OCI-M2 (cell line): ENCODE data around the gene PAPSS1.

Experiments
- DNase-seq: peaks from one replicate; lab custom pipeline; 2025; ENCODE audit not compliant: unreplicated experiment; lab: John Stamatoyannopoulos, UW

Gene PAPSS1

DNA sequence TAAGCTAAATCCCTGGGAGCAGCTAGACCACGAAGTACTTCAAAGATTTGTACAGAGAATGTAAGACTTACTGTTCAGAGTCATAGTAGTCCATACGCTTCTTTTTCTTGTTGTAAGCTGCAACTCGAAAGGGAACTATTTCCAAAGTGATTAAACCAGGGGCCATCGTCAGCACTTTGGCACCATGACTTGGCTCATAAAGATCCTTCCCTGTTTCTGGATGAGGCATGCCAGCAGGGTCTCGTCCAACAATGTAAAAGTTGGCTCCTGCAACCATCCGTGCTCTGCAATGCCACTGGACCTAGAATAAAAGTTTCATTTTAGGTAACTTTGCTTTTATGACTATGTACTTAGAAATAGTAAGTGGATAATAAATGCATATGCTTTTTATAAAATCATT is 88.5 kb downstream of the PAPSS1 start:
- no peak for DNase-seq

DNA sequence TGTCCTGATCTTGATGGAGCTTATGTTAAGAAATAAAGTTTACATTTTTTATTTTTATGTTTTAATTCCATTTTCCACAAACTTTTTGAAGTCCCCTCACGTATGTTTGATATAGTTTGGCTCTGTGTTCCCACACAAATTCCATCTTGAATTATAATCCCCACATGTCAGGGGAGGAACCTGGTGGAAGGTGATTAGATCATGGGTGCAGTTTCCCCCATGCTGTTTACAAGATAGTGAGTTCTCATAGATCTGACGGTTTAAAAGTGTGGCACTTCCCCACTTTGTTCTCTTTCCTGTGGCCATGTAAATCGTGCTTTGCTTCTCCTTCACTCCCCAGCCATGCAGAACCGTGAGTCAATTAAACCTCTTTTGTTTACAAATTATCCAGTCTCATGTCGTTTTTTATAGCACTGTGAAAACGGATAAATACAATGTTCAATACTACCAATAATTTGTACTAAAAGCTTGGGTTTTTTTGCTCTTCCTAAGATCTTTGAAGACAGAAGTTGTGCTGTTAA is 89.8 kb downstream of the PAPSS1 start:
- DNase-seq: no peak

DNA sequence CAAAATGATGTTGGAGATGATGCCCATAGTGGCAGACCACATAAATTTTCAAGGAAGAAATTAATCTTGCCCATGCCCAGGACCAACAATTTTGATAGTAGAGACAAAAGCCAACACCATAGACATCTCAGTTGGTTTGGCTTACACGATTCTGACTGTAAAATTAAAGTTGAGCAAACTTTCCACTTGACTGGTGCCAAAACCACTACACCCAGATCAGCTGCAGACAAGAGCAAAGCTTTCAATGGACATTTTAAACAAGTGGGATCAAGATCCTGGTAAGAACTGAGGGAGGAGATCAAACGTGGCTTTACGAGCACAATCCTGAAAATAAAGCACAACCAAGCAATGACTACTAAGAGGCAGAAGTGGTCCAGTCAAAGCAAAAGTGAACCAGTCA is 90.7 kb downstream of the PAPSS1 start:
- no peak for DNase-seq

DNA sequence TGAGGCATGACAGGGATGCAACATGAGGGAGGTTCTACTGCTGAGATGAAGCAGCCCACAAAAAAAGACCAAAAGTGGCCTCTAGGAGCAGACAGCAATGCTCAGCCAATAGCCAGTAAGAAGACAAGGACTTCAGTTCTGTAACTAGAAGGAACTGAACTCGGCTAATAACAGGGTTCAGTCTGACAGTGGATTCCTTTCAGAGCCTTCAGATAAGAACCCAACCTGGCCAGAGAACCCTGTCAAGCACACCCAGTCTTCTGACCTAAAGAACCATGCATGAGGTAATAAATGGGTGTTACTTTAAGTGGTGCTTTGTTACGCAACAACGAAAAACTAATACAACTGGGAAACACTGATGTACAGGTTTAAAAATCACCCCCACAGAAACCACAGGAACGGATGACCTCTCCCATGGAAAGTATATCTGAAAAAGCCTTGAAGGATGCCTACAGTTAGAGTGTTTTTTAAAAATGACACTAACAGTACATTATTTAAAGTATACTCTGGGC is 94.6 kb downstream of the PAPSS1 start:
- DNase-seq: no peak

DNA sequence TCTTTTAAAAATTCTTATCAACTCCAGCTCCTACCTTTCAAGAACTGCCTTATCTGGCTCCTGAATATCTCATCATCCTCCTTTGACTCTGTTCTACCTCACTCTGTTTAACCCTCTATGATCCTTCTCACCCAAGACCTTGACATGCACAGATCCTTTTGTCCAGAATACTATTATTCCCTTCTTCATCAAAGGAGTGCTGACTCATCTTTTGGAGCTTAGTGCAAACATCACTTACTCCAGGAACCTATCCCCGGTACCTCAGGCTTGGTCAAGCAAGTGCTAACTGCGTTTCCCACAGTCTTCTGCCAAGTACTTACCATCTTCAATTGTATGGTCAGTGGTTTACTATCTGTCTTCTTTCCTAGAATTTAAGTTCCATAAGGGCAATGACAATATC is 96.0 kb downstream of the PAPSS1 start:
- no peak for DNase-seq

DNA sequence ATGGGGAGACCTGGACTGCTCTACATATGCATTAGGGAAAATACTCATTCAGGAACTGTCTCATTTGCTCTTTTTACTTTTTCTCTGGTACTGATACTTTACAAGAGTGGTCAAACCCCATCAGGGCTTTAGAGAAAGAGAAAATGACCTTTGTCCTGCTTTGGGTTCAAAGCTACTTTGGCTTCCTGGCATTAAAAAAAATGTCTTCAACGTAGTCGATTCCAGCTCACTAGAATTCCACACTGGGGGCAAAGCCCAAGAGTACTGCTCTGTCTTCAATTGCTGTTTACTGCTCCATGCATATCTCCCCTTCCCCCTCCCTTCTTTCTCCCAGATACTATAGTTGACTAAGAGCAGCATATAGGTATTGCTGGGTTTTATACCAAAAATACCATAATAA is 98.0 kb downstream of the PAPSS1 start:
- DNase-seq: no peak

DNA sequence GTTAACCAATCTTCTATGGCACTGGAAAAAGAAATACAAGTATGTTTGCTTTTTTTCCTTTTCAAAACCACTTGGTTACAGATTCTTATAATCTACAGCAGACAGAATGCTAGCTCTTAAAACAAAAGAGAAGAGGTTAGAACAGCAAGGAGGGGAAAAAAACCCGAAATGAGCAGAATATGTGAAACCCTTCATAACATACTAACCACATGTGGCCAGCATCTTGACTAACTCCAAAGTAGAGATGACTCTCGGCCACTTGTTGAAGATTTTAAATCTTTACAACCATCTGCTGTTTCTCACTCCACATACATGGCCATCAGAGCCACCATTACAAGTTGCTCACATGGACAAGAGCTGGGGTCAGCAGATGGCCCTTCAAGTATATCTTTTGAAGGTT is 100.3 kb downstream of the PAPSS1 start:
- no peak for DNase-seq

DNA sequence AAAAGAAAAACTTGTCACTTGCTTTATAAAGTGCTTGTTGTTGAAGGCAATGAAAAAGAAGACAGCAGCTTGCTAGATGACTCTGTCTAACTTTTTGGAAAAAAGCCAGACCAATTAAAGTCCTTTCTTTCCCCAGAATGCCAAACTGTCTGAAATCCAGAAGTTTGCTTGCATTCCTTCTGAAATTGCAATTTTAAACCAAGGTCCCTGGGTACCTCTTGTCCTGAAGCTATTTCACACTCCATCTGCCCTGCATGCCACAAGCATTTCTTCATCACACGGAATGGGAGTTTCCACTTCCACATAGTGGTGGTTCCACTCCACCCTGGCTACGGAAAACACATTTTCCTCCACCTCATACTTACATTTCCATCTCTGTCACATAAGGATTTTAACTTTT is 101.0 kb downstream of the PAPSS1 start:
- DNase-seq: no peak

DNA sequence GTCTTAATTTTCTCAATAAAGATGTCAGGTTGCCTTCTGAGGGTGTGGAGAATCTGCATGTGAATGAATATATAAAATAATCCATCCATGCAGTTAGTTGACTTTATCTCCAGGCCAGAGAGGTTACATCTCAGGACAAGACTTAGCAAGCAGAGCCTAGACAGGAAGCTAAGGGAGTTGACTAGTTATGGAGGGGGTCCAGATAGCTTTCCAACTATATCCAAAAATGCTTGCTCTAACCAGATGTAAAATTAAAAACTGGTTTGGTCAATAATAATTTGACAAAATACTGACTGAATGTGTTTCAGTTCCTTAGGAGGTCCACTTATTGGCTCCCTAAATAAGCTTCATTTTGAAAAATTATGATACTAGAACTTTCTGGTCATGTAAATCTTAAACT is 101.4 kb downstream of the PAPSS1 start:
- DNase-seq: no peak

DNA sequence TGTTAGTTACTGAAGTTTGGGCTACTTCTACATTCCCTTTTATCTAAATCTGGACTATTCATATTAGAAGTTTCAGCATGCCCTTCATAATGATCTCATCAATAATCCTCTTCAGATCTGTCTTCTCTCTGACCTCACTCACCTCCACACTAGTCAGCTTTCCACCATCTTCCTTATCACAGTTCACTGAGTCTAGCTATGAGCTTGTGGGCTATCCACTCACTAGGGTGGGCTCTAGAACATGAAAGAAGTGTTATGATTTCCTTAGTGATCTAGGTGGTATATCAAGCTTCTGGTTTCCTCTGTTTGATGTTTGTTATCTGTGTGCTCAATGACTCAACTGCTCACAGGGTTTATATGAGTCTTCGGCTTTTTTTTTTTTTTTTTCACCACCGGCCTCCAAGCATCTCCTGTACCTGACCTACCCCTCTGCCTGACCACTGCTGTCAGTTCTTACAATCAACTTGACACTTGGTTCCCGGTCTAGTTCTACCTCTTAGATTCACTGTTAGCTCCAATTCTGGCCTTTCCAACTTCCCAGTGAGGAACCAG is 103.1 kb downstream of the PAPSS1 start:
- DNase-seq: no peak

DNA sequence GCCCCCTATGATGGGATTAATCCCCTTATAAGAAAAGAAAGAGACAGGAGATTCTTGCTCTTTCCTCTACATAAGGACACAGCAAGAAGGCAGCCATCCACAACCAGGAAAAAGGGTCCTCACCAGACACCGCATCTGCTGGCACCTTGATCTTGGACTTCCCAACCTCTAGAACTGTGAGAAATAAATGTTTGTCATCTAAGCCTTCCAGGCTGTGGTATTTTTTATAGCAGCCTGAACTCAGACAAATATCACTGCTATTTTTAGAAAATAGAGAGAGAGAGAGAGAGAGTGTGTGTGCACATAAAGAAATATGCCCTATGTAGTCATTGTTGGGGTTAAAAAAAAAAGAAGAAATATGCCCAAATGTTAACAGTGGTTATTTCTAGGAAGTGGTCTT is 104.2 kb downstream of the PAPSS1 start:
- DNase-seq: no peak

DNA sequence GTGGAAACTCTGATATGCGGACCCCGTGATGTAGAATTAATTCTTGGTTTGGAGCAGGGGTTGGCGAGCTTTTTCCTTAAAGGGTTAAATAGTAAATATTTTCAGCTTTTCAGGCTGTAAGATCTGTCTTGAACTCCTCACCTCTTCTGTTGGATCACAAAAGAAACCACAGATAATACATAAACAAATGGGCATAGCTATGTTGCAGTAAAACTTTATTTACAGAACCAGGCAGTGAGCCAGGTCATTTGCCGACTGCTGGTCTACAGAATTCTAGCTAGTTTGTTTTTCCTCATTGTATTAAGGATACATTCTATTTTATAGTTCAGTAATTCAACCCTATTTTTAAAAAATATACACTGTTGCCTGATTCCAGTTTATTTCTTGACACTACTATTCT is 116.6 kb downstream of the PAPSS1 start:
- DNase-seq: no peak

DNA sequence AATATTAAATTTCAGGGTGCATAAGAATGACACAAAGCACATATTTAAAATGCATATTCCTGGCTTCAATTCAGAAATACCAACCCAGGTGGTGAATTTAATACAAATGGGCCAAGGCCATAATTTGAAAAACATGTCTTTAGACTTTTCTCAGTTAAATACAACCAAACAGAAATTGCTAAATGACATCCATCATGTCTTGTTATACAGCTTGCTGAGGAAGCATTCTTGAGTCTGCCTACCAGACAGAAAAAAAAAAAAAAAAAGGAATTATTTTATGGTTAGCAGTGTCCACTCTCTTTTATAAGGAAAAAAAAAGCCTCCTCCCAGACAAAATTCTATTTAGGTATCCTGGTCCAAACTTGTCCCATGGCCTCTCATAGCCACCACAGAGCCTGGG is 119.1 kb downstream of the PAPSS1 start:
- no peak for DNase-seq

DNA sequence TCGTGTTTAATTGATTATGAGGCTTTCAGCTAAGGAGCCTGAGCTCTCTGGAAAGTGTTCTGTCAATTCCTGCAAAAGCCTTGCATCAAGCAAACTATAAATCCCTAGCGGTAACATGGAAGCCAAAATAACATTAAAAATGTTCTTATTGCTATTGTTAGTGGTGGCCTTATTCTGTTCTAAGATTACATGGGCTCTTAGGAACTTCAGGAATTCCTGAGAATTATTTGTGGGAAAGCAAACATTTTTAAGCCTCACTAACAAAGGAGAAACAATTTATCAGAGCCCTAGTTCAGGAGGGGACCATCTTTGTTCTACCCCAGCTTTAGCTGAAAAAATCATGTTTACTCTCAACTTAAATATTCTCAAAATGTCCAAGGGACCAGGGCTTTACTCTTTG is 119.6 kb downstream of the PAPSS1 start:
- no peak for DNase-seq

DNA sequence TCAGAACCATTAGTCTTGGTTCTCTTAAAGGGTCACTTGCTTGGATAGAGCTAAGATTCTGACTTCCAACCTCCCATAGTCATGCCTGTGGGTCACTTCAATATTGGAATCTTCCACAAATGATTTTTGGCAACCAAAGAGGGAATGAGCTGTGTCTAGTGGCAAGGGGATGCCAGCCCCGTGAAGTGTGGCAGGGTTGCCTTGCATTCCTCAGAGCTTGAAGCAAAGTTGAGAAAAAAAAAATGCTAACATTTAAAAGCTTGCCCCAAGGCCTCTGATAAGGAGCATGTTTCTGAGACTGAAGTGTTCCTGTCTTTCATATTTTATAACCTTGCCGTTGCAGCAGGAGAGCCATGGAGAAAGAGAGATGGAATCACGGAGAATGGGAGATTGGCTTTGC is 120.2 kb downstream of the PAPSS1 start:
- no peak for DNase-seq

DNA sequence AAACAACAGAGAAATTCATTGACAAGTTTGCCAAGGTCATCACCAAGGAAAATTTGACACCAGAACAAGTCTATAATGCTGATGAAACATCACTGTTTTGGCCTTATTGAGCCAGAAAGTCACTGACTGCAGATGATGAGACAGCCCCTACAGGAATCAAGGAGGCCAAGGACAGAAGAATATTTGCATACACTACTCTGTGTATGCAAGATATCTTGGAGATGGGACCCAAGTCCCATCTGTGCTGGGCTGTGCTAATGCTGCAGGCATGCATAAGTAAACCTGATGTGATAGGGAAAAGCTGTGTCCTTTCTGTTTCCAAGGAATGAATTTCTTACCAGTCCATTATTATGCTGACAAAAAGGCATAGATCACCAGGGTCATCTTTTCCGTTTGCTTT is 126.8 kb downstream of the PAPSS1 start:
- no peak for DNase-seq

DNA sequence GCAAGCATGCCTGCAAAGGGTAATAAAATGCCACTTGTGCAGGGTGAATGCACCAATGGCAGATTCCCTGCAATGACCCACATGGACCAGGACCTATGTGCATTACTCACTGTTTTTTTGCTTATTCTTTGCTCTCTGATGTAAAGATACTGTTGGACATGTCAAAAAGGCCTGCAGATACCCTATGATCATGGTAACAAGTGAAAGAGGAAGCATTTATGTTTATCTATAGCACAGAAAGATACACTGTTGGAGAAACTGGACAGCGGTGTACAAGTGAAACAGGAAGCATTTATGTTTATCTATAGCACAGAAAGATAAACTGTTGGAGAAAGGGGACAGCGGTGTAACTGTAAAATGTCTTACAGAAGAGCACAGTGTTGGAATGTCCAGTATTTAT is 127.5 kb downstream of the PAPSS1 start:
- no peak for DNase-seq

DNA sequence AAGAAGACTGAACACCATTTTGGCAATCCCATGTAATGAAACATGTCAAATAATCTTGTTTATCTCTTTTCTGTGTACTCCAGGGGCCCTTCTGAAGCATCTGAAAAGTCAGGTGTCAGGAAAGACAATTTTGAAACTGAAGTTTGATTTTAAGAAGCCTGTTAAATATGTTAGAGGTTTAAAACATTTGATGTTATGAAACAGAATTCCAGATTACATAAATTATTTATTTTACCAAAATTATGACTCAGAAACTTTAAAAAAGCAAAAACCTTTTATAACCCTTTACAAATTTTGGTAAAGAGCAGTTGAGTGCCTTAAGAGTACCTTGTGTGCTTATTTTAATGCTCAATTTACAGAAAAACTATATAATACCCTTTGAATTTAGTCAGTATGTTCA is 130.8 kb downstream of the PAPSS1 start:
- no peak for DNase-seq

DNA sequence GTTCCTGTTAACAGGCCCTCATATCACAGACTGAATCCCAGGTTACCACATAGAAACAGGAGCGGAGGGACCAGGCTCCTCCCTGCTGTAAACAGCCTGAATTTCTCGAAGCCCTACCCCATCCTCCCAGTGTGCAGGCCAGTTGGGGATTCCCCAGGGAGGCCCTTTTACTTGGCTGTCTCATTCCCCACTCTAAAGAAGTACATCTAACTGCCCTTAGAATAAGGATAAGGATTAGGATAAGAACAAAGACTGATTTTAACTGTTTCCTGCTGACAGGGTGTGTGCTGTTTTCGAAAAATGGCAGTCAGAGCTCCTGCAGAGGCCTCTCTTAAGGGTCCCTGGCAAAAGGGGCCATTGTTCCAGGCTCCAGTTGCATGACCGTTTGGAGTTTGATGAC is 133.7 kb downstream of the PAPSS1 start:
- DNase-seq: no peak

DNA sequence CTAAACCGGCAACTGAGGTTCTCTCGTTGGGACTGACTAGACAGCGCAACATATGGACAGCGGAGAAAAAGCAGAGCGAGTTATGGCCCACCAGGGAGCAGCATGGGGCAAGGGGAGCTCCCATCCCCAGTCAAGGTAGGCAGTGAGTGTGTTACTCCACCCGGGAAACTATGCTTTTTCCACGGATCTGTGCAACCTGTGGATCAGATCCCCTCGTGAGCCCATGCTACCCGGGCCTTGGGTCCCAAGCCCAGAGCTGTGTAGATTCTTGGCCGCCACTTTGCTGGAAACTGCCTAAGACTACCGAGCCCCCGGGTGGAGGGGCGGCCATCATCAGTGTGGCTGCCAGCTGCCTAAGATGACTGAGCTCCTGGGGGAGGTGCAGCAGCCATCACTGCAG is 140.9 kb downstream of the PAPSS1 start:
- DNase-seq: no peak

DNA sequence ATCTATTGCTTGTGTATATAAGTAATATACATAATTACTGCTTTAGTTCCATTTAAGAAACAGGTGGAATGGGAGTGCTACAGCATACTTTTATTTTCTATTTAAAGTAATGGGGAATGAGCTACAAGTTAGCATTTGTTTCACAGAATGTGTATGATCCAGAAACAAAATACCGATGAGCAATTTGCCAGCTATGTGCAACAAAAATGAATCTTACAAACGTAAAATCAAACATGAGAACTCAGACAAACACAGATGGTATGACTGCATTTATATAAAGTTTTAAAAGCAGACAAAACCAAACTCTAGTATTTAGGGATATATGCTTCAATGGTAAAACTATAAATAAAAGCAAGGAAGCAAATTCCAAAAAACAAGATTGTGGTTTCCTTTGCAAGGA is 141.7 kb downstream of the PAPSS1 start:
- no peak for DNase-seq

DNA sequence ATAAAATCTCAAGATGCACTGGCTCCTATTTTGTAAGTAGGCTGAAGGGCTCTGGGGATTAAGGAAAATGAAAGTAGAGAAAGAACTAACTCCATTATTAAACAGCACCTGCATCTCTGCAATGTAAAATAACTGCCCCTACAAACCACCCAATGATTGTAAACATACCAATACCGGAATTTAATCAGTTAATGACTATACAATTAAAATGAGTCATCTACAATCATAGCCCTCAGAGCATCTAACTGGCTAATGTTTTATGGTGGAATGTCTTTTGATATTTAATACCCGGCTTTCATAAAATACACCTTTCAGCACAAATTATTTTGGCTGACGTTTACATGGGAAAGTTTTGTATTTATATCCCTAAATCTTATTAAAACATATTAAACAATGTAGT is 142.3 kb downstream of the PAPSS1 start:
- no peak for DNase-seq

DNA sequence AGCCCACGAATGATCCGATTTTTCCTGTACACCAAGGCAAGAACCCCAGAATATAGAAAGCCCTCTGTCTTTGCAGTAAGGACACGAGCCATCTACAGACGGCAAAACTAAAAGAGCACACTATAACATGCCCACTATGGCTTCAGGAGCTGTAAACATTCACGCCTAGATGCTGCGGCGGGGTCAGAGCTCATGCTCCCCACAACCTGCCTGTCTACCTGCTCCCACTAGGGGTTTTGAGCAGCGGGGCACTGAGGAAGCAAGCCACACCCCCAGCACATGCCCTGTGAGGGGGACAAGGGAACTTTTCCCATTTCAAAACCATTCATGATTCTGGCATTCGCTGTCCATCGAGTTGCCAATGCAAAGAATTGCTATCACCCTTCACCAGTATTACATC is 144.8 kb downstream of the PAPSS1 start:
- DNase-seq: no peak

DNA sequence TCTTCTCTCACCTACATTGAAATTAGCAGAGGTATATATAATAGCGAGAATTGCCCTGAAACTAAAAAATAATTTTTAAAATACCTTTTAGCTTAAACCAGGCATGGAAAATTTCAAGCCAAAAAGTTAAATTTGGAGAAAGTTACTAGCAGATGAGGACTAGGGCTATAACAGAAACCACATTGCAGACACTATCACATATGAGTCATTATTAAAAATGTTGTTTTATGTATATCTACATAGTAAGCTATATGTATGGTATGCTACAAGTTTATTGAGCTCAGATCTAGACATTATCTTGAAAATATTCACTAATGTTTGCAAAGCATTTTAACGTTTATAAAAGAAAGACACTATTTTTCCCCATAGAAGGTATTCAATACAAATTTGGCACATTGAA is 147.8 kb downstream of the PAPSS1 start:
- DNase-seq: no peak
